ENCODE results near the gene ELAC2.

The ELAC2 gene

DNA sequence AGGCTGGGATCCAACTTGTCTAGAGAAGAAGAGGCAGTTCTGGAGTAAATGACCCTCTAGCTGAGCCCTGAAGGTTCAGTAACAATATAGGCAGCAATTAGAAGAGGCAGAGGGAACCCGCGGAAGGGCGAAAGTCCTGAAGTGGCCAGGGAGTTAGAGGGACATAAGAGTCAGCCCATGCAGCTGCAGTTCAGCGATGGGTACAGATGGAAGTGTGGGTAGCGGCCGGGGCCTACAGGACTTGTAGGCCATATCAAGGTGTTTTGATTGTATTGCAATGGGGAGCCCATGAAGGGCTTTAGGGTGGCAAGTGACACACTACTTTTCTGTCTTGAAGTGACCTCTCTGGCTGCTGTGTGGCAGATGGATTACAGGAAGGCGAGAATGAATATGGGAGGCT, 3.0 kb downstream of the ELAC2 start:
- no peak for DNase-seq

DNA sequence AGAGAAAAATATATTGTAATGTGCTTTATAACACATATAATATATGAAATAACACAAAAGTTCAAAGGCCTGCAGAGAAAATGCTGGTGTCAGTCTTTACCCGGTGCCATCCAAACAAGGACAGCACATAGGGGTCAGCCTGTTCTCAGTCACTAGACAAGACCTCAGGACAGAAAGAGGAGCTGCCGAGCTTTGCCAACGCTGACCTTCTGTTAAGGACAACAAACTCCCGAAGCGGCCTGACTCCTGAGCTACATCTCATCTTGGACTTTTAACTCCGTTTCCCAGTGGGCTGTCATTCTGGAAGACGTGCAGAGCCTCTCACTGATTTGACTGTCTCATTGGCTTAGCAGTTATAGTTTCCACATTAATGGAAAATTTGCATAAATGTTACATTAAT, 6.9 kb downstream of the ELAC2 start:
- DNase-seq: no peak

GRCh38 chr17:13008461-13008860, 9.4 kb downstream of the ELAC2 start:
- DNase-seq: no peak

GRCh38 chr17:13005530-13005929, 12.3 kb downstream of the ELAC2 start:
- DNase-seq: no peak

GRCh38 chr17:13004336-13004735, 13.5 kb downstream of the ELAC2 start:
- DNase-seq: no peak

GRCh38 chr17:13003927-13004326, 13.9 kb downstream of the ELAC2 start:
- no peak for DNase-seq

GRCh38 chr17:13003454-13003851, 14.4 kb downstream of the ELAC2 start:
- DNase-seq: no peak

DNA sequence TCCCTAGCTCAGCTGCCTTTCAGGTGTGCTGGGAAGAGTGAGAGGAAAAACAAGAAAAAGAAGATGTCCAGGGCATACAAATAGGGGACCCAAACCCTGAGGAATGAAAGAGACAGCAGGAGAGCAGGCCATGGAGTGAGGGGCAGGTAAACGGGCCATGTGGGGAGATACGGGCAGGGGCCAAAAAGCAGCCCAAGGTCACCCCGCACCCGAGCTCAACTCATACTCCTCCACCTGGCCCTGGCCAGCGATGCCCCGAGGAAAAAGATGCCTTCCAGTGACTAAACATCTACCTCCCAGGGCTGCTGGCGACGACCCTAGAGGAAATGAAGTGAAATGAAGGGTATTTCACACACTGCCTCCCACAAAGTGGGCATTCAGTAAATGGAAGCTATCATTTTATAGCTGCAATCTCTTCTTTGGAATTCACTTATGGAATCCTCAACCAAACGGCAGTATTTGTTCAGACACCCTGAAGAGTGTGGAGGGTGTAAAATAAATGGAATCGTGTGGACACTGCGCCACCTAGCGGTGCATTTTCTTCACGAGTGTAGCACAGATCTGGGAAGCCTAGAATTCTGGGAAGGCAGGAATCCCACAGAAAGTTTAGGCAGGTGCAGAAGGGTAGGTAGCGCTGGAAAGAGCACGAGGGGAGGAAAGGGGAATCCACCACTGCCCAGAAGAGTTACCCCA, 14.9 kb downstream of the ELAC2 start:
- peak; percentile 29 for DNase-seq

- peak; percentile 86 for DNase-seq
Measured at GRCh38 chr17:13001991-13002615, 15.7 kb downstream of the ELAC2 start.

DNA sequence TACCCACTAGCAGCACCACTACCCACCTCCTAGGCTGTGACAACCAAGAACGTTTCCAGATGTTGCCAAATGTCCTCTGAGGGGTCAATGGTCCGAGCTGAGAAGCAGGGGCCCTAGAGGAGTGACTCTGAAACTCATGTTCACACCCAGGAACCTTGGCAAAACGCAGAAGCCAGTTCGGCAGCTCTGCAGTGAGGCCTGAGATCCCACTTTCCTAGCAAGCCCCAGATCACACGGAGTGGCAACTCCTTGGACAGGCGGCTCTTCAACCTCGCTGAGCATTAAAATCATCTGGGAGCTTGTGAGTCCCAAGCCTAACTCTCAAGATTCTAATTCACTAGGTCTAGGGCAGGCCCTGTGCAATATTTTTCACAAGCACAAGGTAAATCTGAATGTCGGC, 17.3 kb downstream of the ELAC2 start:
- DNase-seq: no peak

- no peak for DNase-seq
Measured at GRCh38 chr17:12998874-12999273, 19.0 kb downstream of the ELAC2 start.

GRCh38 chr17:12998461-12998860, 19.4 kb downstream of the ELAC2 start:
- no peak for DNase-seq

DNA sequence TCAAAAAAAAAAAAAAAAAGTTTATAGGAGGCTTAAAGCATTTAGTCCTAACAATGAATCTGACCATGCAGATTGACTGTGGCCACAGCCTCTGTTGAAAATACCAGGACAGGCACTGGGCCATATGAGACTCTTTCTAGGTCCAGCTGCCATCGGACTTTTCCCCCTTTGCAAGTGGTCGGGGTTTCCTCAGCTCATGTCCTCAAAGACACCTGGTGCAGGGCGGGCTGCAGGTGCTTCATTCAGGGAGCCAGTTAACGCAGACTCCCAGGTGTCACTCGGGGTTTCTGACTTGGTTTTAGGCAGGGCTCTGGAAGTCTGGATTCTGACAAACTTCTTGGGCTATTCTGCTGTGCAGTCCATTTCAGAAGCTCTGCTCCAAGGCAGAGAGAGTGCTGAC, 20.9 kb downstream of the ELAC2 start:
- DNase-seq: no peak

- DNase-seq: no peak
Measured at GRCh38 chr17:12996357-12996756, 21.5 kb downstream of the ELAC2 start.

- no peak for DNase-seq
Measured at GRCh38 chr17:12995896-12996295, 21.9 kb downstream of the ELAC2 start.

DNA sequence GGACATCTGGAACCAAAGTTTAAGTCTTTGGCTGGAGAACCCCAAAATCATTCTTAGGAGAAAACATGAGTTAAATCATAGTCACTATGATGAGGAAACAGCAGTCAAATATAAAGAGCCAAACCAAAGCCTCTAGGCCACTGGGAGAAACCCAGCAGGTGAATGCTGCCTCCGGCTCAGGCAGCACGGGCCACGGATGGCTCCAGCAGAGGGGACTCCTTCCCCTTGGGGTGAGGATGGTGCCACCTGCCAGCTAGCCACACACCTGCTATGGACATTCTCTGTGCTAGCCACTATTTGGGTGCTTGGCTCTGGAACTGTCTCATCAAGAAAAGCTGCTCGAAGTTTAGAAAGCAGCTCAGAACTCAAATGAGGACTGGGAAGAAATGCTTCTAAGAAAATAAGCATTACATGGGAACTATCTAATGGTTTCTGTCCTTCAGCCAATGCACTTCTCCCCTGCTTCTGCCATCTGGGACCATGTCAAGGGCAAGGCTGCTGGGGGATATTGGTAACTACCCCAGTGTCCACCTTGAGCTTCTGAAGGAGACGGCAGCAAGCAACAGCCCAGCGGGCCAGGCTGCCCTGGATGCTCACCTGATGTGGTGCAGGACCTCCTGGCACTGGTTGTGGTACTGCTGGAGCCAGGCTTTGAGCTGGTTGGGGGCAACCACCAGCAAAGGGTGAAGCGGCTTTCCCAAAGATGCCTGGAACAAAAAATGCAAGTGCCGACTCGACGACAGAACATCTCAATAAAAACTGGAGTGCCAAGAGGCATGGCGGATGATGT, 22.5 kb downstream of the ELAC2 start:
- DNase-seq: no peak

DNA sequence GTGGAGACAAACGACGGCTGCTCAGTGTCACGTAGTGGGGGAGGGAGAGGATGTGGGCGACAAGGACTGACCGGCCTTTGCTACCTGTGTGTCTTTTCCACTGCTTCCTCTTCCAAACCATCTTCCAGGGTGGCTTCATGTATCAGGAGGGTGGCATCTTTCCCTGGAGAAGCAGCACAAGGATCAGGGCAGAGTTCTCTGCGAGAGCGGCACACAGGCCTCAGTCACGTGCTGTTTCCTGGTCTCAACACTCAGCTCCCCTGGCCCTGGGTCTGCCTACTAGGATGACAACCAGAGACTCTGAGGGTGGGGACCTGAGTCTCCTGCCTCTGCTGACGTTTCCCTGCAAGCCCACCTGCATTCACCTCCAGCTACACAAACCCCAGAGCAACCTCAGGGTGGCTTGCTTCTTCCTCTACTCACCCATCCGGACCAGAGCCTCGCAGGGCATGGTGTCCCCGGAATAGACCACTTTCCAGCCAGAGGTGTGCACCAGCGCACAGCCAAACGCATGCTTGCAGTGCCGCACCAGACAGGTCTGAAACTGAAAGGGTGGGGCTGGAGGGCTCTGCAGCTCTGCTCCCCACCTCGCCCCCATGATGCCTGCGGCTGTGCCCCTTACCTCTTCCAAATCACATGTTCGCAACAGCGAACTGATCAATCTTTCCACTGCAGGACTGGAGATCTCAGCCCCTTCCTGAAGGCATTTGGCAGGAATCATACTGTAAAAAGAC, 23.3 kb downstream of the ELAC2 start:
- no peak for DNase-seq

DNA sequence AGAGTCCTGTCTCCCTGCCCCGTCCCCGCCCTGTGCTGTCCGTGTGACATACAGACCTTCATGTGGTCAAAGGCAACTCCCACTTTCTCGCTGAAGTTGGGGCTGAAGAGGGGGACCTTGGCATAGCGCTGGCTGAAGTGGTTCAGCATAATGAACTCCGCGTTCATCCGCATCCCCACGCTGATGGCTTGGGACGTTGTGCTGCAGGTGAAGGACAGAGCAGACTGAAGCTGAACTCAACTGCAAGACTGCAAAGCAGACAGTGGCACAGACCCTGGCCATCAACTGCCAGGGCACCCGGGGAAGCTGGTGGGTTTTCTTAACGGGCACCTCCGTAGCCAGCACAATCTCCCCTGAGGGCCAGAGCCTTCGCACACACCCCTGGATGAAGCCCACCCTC, 24.2 kb downstream of the ELAC2 start:
- no peak for DNase-seq

GRCh38 chr17:12992676-12993075, 25.2 kb downstream of the ELAC2 start:
- DNase-seq: no peak

DNA sequence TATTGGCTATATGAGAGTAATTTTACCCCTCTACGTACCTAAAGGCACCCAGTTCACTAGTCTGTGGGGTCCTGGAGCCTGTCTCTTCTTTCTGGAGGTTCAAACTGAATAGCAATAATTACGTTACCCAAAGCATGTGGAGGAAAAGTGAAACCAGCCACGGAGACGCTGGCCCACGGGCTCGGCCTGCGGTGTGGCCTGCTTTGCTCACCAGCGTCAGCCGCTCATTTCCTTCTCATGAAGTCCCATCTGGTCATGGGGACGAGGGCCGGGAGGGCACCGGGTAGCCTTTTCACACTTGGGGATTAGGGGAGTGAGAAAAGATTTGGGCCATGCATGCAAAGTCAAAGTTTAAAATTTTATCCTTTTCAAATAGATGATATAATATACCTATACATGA, 26.9 kb downstream of the ELAC2 start:
- no peak for DNase-seq

- no peak for DNase-seq
Measured at GRCh38 chr17:12990041-12990808, 27.6 kb downstream of the ELAC2 start.

GRCh38 chr17:12987120-12987519, 30.7 kb downstream of the ELAC2 start:
- DNase-seq: no peak

Data from DMS79 treated with DMSO at 0.1 percent for 48 hours (cell line).